ENCODE data around the gene NXPE4. TPM values are rescaled to one million over a fixed set of nuclear protein-coding genes. Genes with fewer than 3 reads are reported as not detected.
"Not testable (repeated sequence)": the region's sequence is repeated elsewhere in the genome, so short reads cannot be mapped to it uniquely, and the experiment has no call there.

Gene NXPE4
- not detected in 2 replicates for total RNA-seq (2014; rRNA removed)
- polyA plus RNA-seq (2012), result not detected

DNA sequence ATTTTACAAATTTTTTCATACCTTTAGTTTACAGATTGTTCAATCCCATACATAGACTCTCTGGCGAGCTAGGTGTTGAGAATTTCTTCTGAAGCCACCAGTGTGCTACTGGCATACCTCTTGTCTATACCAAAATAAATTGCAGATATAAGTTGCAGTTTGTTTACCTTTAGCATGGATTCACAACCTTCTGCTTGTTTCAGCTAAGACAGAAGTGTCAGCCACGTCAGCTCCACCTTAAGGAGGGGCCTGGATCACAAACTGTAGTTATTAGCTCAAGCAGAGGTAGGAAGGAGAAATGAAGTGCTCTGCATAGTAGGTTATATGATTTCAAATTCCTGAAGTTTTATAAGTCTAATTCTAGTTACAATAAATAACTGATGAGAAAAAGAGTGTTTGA, at the start of gene NXPE4:
NXPE4 (minus strand) TSS at position 216 of the 400 bp plus-strand sequence. CDS start 1,027 bp downstream, outside the sequence.
- DNase-seq (ENCODE audit: low read depth), result no peak

DNA sequence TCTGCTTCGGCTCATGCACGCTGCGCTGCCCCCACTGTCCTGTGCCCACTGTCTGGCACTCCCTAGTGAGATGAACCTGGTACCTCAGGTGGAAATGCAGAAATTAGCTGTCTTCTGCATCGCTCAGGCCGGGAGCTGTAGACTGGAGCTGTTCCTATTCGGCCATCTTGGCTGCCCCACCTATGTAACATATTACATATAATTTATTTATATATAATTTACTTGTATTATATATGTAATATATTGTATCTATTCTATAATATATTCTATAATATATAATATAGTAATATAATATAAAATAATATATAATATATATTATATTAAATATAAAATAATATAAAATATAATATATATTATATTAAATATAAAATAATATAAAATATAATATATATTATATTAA, 43.9 kb upstream of the NXPE4 start:
- not testable (repeated sequence) for DNase-seq (ENCODE audit: low read depth)

DNA sequence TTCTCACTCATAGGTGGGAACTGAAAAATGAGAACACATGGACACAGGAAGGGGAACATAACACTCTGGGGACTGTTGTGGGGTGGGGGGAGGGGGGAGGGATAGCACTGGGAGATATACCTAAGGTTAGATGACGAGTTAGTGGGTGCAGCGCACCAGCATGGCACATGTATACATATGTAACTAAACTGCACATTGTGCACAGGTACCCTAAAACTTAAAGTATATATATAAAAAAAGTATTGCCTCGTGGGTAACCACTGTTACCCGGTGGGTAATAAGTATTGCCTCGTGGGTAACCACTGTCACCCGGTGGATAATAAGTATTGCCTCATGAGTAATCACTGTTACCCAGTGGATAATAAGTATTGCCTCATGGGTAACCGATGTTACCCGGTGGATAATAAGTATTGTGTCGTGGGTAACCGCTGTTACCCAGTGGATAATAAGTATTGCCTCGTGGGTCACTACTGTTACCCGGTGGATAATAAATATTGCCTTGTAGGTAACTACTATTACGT, 35.9 kb upstream of the NXPE4 start:
- DNase-seq (ENCODE audit: low read depth), result not testable (repeated sequence)

DNA sequence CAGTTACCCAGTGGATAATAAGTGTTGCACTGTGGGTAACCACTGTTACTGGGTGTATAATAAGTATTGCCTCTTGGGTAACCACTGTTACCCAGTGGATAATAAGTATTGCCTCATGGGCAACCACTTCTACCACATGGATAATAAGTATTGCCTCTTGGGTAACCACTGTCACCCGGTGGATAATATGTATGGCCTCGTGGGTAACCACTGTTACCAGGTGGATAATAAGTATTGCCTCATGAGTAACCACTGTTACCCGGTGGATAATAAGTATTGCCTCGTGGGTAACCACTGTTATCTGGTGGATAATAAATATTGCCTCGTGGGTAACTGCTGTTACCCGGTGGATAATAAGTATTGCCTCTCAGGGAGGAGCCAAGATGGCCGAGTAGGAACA, 29.7 kb upstream of the NXPE4 start:
- DNase-seq (ENCODE audit: low read depth), result no peak

DNA sequence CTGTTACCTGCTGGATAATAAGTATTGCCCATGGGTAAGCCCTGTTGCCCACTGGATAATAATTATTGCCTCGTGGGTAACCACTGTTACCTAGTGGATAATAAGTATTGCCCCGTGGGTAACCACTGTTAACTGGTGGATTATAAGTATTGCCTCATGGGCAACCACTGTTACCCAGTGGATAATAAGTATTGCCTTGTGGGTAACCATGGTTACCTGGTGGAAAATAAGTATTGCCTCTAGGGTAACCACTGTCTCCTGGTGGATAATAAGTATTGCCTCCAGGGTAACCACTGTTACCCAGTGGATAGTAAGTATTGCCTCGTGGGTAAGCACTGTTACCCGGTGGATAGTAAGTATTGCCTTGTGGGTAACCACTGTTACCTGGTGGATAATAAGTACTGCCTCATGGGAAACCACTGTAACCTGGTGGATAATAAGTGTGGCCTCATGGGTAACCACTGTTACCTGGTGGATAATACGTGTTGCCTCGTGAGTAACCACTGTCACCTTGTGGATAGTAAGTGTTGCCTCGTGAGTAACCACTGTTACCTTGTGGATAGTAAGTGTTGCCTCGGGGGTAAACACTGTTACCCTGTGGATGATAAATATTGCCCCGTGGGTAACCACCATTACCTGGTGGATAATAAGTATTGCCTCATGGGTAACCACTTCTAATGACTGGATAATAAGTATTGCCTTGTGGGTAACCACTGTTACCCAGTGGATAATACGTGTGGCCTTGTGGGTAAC, 29.0 kb upstream of the NXPE4 start:
- DNase-seq (ENCODE audit: low read depth), result no peak

DNA sequence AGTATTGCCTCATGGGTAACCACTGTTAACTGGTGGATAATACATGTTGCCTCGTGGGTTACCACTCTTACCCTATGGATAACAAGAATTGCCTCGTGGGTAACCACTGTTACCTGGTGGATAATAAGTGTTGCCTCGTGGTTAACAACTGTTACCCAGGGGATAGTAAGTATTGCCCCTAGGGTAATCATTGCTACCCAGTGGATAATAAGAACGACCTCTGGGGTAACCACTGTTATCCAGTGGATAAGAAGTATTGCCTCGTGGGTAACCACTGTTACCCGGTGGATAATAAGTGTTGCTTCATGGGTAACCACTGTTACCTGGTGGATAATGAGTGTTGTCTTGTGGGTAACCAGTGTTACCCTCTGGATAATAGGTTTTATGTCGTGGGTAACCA, 28.1 kb upstream of the NXPE4 start:
- no peak for DNase-seq (ENCODE audit: low read depth)

DNA sequence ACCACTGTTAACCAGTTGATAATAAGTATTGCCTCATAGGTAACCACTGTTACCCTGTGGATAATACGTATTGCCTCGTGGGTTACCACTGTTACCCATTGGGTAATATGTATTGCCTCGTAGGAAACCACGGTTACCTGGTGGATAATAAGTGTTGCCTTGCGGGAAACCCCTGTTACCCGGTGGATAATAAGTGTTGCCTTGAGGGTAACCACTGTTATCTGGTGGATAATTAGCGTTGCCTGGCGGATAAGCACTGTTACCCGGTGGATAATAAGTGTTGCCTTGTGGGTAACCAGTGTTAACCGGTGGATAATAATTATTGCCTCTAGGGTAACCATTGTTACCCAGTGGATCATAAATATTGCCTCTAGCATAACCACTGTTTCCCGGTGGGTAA, 27.3 kb upstream of the NXPE4 start:
- DNase-seq (ENCODE audit: low read depth), result no peak

DNA sequence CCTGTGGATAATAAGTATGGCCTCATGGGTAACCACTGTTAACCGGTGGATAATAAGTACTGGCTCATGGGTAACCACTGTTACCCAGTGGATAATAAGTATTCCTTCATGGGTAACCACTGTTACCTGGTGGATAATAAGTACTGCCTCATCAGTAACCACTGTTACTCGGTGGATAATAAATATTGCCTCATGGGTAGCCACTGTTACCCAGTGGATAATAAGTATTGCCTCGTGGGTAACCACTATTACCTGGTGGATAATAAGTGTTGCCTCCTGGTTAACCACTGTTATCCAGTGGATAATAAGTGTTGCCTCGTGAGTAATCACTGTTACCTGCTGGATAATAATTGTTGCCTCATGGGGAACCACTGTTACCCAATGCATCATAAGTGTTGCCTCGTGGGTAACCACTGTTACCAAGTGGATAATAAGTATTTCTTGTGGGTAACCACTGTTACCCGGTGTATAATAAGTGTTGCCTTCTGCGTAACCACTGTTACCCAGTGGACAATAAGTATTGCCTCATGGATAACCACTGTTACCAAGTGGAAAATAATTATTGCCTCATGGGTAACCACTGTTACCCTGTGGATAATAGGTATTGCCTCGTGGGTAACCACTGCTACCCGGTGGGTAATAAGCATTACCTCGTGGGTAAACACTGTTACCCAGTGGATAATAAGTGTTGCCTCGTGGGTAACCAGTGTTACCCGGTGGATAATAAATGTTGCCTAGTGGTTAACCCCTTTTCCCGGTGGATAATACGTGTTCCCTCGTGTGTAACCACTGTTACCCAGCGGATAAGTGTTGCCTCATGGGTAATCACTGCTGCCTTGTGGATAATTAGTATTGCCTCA, 26.6 kb upstream of the NXPE4 start:
- no peak for DNase-seq (ENCODE audit: low read depth)

DNA sequence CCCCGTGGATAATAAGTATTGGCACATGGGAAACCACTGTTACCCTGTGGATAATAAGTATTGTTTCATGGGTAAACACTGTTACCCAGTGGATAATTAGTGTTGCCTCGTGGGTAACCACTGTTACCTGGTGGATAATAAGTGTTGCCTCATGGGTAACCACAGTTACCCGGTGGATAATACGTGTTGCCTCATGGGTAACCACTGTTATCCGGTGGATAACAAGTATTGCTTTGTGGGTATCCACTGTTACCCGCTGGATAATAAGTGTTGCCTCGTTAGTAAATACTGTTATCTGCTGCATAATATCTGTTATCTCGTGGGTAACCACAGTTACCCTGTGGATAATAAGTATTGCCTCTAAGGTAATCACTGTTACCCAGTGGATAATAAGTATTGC, 25.5 kb upstream of the NXPE4 start:
- no peak for DNase-seq (ENCODE audit: low read depth)

DNA sequence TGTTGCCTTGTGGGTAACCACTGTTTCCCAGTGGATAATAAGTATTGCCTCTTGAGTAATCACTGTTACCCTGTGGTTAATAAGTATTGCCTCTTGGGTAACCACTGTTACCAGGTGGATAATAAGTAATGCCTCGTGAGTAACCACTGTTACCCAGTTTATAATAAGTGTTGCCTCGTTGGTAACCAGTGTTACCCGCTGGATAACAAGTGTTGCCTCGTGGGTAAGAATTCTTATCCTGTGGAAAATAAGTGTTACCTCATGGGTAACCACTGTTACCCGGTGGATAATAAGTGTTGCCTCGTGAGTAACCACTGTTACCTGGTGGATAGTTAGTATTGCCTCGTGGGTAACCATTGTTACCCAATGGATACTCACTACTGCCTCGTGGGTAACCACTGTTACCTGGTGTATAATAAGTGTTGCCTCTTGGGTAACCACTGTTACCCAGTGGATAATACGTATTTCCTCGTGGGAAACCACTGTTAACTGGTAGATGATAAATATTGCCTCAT, 24.1 kb upstream of the NXPE4 start:
- no peak for DNase-seq (ENCODE audit: low read depth)

DNA sequence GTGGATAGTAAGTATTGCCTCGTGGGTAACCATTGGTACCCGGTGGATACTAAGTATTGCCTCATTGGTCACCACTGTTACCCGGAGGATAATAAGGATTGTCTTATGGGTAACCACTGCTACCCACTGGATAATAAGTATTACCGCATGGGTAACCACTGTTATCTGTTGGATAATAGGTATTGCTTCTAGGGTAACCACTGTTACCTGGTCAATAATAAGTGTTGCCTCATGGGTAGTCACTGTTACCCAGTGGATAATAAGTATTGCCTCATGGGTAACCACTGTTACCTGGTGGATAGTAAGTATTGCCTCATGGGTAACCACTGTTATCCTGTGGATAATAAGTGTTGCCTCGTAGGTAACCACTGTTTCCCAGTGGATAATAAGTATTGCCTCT, 22.6 kb upstream of the NXPE4 start:
- DNase-seq (ENCODE audit: low read depth), result no peak

DNA sequence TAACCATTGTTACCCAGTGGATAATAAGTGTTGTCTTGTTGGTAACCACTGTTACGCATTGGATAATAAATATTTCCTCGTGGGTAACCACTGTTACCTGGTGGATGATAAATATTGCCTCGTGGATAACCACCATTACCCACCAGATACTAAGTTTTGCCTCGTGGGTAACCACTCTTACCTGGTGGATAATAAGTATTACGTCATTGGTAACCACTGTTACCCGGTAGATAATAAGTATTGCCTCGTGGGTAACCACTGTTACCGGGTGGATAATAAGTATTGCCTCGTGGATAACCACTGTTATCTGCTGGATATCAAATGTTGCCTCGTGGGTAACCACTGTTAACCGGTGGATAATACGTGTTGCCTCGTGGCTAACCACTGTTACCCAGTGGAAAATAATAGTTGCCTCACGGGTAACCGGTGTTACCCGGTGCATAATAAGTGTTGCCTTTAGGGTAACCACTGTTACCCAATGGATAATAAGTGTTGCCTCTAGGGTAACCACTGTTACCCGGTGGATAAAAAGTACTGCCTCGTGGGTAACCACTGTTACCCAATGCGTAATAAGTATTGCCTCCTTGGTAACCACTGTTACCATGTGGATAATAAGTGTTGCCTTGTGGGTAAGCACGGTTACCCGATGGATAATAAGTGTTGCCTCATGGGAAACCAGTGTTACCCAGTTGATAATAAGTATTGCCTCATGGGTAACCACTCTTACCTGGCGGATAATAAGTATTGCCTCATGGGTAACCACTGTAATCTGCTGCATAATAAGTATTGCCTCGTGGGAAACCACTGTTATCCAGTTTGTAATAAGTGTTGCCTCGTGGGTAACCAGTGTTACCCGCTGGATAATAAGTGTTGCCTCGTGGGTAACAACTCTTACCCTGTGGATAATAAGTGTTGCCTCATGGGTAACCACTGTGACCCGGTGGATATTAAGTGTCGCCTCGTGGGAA, 21.9 kb upstream of the NXPE4 start:
- no peak for DNase-seq (ENCODE audit: low read depth)

DNA sequence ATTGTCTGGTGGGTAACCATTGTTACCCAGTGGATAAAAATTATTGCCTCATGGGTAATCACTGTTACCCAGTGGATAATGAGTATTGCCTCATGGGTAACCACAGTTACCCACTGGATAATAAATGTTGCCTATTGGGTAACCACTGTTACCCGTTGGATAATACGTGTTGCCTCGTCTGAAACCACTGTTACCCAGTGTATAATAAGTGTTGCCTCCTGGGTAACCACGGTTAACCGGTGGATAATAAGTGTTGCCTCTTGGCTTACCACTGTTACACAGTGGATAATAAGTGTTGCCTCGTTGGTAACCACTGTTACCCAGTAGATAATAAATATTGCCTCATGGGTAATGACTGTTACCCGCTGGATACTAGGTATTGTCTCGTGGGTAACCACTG, 20.9 kb upstream of the NXPE4 start:
- no peak for DNase-seq (ENCODE audit: low read depth)

DNA sequence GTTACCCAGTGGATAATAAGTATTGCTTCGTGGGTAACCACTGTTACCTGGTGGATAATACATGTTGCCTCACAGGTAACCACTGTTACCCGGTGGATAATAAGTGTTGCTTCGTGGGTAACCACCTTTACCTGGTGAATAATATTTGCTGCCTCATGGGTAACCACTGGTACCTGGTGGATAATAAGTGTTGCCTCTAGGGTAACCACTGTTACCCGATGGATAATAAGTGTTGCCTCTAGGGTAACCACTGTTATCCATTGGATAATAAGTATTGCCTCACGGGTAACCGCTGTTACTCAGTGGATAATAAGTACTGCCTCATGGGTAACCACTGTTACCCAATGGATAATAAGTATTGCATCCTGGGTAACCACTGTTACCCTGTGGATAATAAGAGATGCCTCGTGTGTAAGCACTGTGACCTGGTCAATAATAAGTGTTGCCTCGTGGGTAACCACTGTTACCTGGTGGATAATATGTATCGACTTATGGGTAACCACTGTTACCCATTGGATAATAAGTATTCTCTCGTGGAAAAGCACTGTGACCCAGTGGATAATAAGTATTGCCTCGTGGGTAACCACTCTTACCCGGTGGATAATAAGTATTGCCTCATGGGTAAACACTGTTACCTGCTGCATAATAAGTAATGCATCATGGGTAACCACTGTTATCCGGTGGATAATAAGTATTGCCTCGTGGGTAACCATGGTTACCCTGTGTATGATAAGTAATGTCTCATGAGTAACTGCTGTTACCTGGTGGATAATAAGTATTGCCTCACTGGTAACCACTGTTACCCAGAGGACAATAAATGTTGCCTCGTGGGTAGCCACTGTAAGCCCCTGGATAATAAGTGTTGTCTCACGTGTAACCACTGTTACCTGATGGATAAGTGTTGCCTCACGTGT, 20.1 kb upstream of the NXPE4 start:
- no peak for DNase-seq (ENCODE audit: low read depth)

DNA sequence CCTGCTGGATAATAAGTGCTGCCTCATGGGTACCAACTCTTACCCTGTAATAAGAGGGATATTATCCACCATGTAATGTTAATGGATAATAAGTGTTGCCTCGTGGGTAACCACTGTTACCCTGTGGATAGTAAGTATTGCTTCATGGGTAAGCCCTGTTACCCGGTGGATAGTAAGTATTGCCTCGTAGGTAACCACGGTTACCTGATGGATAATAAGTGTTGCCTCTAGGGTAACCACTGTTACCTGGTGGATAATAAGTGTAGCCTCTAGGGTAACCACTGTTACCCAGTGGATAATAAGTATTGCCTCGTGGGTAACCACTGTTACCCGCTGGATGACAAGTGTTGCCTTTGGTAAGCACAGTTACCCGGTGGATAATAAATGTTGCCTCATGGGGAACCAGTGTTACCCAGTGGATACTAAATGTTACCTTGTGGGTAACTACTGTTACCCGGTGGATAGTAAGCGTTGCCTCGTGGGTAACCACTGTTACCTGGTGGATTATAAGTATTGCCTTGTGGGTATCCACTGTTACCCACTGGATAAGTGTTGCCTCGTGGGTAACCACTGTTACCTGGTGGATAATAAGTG, 18.6 kb upstream of the NXPE4 start:
- no peak for DNase-seq (ENCODE audit: low read depth)

DNA sequence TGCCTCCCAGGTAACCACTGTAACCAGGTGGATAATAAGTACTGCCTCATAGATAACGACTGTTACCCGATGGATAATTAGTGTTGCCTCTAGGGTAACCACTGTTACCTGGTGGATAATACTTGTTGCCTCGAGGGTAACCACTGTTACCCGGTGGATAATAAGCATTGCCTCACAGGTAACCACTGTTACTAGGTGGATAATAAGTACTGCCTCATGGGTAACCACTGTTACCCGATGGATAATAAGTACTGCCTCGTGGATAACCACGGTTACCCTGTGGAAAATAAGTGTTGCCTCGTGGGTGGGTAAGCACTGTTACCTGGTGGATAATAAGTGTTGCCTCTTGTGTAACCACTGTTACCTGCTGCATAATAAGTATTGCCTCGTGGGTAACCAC, 17.5 kb upstream of the NXPE4 start:
- not testable (repeated sequence) for DNase-seq (ENCODE audit: low read depth)

DNA sequence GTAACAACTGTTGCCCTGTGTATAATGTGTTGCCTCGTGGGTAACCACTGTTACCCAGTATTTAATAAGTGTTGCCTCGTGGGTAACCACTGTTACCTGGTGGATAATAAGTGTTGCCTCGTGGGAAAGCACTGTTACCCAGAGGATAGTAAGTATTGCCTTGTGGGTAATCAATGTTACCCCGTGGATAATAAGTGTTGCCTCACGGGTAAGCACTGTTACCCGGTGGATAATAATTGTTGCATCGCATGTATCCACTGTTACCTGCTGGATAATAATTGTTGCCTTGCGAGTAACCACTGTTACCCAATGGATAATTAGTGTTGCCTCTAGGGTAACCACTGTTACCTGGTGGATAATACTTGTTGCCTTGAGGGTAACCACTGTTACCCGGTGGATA, 17.1 kb upstream of the NXPE4 start:
- DNase-seq (ENCODE audit: low read depth), result no peak

DNA sequence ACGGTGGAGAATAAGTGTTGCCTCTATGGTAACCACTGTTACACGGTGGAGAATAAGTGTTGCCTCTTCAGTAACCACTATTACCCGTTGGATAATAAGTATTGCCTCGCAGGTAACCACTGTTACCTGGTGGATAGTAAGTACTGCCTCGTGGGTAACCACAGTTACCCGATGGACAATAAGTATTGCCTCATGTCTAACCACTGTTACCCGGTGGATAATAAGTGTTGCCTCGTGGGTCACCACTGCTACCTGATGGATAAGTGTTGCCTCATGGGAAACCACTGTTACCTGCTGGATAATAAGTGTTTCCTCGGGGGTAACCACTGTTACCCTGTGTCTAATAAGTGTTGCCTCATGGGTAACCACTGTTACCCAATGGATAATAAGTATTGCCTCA, 16.6 kb upstream of the NXPE4 start:
- DNase-seq (ENCODE audit: low read depth), result not testable (repeated sequence)
